IPS-18c (cell line): Measurements from ENCODE around the gene CPLX1.
A peak's percentile ranks its signal among the peaks of the same experiment; 100 is the strongest.
"Not testable (repeated sequence)": the region's sequence is repeated elsewhere in the genome, so short reads cannot be mapped to it uniquely, and the experiment has no call there.

ENCODE experiments used
- H3K4me3 ChIP-seq: 2 replicates; pipeline ENCODE4 v1.7.0; 2013; ENCODE audit warnings: low read depth, mild to moderate bottlenecking, low read length, moderate library complexity; ENCODE audit not compliant: insufficient read depth
- H3K9me3 ChIP-seq: one replicate; pipeline ENCODE4 v1.6.1; 2013; ENCODE audit warnings: mild to moderate bottlenecking, low read length, moderate library complexity; ENCODE audit not compliant: control insufficient read depth, insufficient read depth

CPLX1 gene

DNA sequence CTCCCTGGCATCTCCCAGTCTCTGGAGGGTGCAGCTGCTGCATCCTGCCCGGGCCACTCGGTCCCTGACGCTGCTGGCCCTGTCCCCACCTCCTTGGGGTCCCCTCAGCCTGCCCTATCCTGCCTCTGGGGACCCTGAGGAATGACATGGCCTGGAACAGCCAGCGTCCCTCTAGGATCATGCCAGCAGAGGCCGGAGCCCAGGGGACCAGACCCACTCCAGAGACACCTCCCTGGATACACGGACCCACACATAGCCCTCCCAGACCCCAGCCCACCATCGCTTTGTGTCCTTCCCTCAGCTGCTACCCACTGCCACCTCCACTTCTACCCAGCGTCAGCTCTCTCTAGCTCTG is 35.5 kb downstream of the CPLX1 start:
- Histone ChIP-seq H3K4me3 (no peak overlapping the region), H3K9me3 (peaks cover 1% of the 10 kb centered on the region)

DNA sequence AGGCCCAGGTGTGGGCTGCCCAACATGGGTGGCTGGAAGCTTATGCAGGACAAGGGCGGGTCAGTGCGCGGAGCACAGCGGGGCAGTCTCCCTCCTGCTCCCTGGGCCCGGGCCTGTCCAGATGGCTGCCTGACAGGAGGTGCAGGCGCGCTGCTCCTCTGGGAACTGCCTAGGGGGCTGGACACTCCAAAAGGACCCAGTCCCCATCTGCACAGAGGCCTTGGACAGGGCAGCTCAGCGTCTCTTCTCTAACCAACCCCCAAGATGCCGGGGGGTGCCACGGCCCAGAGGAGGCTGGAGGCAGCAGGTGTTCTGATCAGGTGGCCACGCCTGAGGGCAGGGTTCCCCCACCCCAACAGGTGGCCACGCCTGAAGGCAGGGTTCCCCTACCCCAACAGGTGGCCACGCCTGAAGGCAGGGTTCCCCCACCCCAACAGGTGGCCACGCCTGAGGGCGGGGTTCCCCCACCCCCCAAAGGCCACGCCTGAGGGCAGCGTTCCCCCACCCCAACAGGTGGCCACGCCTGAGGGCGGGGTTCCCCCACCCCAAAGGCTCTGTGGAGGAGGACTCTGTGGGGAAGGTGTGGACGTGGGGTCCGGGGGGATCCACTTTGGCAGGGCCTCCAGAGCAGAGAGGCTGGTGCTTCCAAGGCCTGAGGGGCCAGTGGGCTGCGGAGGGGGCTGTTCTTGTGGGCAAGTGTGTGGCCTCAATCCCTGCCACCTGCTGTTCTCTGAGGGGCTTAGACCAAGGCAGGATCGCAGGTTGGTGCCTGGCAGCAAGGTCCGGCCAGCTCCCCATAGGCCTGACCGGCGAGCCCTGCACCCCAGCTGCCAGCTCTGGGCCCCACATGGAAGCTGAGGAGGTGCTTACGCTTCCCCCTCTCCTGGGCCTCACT is 36.1 kb downstream of the CPLX1 start:
- H3K4me3 ChIP-seq: no peak overlapping the region
- no peaks in the 10 kb centered on the region for H3K9me3 ChIP-seq

DNA sequence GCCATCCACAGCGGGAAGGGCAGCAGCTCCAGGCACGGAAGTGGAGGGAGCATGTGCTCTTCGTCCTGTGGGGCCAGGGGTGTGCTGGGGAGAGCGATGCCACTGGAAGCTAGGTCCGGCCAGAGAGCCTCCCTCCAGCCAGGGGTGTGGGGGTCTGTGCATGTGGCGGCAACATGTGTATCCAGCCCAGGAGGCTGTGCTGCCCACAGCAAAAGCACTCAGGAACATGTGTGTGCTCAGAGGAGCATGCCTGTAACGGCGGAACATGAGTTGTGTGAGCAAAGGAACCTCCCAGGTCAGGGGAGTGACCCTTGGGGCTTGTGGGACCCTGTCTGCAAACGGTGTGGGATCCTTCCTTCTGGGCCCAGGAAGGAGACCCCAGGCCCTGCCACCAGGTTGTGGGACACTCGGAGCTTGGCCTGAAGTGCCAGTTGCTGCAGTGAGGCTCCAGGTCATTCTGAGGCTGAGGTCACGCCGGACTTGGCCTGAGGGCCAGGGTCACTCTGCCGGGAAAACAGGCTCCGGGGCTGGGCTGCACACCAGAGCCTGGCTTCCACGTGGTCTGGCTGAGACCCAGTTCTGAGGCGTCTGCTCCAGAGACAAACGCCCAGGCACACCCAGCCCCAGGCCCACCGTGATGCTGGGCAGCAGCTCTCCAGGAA is 37.2 kb downstream of the CPLX1 start:
- H3K4me3 ChIP-seq: no peak overlapping the region
- no peaks in the 10 kb centered on the region for H3K9me3 ChIP-seq

DNA sequence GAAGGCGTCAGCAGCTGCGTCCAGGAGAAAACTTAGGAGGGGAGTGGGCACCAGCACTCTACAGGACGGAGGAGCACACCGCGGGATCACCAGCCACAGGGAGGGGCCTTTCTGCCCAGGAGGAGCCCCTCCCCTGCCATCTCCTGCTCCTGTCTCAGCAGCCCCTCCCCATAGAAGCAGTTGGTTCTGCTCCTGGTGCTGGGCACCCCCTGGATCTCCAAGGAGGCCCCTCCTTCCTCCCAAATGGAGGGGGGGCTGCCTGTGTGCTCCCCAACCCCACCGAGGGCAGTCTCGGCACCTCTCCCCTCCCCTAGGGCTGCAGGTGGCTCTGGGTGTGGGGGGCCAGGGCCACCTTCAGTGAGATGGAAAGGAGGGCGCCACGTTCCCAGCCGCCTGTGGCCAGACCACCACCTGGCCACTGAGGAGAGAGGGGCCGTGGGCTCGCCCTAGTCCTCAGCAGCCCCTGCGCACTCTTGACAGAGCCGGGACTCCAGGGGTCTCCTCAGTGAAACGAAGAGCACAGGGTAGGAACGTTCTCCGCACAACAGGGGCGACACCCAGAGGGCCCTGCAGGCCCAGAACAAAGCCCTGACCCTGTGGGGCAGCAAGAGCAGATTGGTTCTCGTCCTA is 37.8 kb downstream of the CPLX1 start:
- Histone ChIP-seq H3K4me3 (no peak overlapping the region), H3K9me3 (no peaks in the 10 kb centered on the region)

DNA sequence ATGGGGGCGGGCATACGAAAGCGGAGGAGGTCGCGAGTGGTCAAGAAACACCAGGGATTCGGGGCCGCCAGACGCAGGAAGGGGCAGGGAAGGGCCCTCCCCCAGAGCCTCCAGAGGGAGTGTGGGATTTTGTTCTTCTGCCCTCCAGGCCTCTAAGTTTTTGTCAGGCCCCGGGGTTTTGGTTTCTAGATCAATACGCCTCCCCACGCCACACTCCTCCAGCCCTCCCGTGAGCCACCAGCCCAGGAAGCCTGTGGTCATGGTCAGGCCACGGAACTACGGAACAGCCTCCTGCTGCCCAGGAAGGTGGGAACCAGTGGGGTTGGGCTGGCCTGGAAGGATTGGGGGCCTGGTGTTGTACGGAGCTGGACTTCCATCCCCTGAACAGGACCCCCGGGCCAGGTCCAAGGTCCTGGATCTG is 38.4 kb downstream of the CPLX1 start:
- Histone ChIP-seq H3K9me3 (no peaks in the 10 kb centered on the region), H3K4me3 (no peak overlapping the region)

DNA sequence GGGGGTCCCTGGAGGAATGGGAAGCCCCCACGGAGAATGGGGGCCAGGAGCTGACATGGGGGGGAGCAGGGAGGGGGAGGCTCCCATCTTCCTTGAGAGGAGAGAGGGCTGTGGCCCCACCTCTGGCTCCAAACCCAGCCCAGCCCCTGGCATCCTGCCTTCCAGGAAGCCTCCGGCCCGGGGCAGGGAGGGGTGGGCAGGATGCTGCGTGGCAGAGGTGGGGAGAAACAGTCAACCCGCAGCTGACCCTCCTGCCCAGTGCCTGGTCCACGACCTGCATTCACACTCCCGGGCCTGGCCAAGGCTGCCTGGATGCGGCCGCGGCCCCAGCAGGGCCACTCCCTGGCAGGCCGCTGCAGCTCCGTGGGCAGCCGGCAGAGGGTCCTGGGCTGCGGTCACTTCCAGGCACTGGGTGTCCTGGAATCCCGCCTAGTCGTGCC is 39.0 kb downstream of the CPLX1 start:
- no peaks in the 10 kb centered on the region for H3K9me3 ChIP-seq
- H3K4me3 ChIP-seq: no peak overlapping the region

DNA sequence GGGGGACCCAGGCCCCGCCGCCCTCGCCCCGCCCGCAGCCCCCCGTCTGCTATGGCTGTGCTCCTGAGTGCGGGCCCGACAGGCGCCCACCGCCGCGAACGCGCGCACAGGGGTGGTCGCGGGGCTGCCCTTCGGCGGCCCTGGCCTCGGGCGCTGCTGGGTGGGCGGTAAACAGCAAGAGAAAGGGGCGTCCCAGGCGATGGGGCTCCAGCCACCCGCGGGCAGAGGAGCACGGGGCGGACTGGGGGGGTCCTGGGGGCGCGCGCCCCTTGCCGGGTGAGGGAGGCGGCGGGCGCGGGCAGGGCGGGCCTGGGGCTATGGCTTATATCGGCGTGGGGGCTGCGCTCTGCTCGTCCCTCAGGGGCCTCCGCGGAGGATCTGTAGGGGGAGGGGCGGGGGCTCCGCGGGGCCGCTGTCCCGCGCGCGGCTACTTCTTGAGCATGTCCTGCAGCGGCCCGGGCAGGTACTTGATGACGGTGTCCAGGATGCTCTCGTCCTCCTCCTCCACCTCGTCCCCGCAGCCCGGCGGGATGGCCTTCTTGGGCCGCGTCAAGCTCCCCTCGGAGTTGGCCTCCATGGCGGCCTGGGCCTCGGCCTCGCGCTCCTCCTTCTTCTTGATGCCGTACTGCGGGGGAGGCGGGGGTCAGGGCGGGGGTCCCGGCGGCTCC is 39.7 kb downstream of the CPLX1 start:
- H3K4me3 ChIP-seq: peak overlapping the region; percentile 34

DNA sequence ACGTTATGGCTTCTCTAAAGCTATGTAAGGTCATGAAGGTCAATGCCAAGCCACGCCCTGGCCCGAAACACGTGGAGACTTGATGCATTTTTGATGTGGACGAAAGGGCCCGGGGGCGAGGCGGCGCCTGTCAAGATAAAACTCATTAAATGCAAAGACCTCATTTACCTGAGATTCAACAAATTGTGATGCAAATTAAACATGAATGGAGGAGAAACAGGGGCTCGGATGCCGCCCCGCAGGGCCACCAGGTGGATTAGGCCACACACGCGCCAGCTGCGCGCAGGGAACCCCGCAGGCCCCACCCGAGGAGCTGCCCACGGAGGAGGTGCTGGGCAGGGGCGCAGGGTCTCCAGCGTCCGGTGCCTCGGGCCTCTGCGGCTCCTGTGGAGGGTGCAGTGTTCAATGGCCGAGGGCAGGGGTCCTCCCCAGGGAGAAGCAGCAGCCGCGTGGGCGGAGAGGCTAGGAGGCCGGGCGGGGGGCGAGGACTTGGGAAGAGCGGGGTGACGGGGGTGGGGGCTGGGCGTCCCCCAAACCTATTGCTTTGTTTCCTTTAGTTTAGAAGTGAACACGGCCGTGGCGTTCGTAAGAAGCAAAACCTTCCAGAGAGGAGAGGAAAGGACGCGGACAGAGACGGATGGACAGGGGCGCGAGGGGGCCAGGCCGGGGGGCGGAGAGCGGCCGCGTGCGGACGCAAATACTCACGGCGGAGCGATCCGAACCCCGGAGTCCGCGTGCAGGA is 40.4 kb downstream of the CPLX1 start:
- H3K9me3 ChIP-seq: no peaks in the 10 kb centered on the region
- H3K4me3 ChIP-seq: peak overlapping the region; percentile 34

More for the DNA sequence above, 39.7 kb downstream of the CPLX1 start:
- H3K9me3 ChIP-seq: no peaks in the 10 kb centered on the region

DNA sequence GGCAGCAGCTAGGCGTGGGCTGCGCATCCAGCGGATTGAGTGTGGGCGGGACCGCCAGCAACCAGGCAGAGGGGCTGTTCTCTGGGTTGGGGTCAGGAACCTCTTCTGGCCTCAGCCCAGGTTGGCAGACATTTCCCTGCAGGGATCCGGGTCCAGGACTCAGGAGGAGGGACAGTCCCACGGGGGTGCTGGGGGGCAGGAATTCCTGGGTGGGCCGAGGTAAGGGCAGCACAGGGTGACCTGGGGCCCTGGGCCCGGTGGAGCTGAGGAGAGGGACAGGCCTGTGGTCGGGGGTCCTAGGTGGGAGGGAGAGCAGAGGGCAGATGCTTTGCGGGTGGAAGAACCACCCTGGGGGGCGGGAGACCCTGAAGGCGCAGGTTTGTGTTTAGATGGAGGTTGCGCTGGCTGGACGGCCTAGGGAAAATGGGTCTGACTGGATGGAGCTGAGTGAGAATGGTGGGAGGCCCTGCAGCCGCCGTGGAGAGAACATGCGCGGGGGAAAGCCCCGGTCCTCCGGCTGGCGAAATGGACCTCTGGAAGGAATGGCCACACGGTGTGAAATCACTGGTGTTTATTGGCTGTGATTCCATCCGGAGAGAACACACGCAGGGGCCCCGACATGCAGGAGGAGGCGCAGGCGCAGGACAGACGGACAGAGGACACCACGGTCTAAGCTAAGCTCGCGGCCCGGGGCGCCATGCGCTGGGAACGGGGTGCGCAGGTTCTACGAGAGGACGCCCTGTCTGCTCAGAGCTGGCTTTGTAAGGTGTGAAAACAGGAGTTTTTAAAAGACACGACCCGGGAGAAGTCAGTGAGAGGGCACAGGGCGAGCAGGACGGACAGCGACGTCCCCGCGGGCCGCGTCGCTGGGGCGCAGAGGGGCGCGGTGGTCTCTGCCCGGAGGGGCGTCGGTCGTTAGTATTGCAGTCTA is 41.3 kb downstream of the CPLX1 start:
- peak overlapping the region; percentile 34 for H3K4me3 ChIP-seq

DNA sequence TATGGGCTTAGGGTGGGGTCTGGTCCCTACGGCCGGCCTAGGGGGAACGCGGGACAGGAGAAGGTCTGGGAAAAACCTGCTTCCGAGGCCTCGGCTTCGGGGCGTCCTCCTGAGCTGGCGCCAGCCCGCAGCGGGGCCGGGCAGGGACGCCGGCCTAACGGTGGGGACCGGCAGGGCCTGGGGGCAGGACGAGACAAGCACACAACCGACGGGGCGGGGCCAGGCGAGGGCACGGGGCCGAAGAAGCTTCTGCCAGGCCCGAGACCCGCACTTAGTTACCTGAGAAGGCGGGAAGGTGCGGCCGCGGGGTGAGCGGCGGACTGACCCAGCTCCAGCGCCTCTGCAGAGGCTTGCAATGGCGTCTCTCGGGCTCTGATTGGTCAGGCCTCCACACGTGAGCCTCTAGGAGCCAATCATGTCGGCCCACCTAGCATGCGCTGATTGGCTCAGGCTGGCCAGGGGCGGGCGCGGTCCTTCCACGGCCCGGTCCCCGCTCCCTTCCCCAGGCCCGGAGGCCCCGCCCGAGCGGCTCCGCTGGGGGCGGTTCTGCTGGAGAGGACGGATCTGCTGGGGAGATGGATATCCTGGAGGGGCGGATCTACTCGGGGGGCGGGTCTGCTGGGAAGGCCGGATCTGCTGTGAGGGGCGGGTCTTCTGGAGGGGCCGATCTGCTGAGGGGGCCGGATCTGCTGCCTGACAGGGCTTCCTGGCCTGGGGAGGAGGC is 44.3 kb downstream of the CPLX1 start:
- no peaks in the 10 kb centered on the region for H3K9me3 ChIP-seq
- H3K4me3 ChIP-seq: peak overlapping the region; percentile 88

More for the DNA sequence above, 41.3 kb downstream of the CPLX1 start:
- H3K9me3 ChIP-seq: no peaks in the 10 kb centered on the region

DNA sequence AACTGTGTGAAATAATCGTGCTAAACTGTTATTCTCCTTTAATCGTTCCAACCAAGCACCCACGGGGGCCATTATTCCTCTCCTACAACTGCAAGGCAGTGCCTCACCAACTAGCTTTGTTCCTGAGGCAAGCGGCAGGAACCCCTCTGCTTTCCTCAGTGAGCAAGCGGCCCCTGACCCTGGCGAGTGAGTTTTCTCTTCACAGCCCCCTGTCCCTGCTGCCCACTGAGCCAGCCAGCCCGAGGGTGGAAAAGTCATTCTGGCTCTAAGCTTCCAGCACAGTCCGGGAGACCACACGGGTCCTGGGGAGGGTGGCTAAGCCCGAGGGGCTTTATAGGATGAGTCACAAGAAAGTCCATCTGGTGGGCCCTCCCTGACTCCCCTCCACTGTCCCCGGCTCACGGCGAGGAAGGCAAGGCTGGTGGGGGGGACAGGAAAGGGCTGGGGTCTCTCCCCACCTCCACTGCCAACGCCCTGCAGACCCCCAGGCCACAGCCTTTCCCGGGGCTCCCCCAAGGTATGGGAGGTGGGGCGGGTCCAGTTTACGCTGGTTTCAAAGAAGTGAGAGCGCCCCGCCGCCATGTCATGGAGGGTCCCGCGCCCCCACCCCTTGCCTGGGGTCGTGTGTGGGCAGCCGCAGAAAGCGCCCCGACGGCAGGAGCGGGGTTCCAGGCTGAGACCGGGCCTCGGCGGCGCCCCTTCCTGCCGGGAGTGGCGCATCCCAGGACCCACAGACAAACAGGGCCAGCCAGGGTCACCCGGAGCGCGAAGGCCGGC is 45.0 kb downstream of the CPLX1 start:
- no peaks in the 10 kb centered on the region for H3K9me3 ChIP-seq
- peak overlapping the region; percentile 88 for H3K4me3 ChIP-seq

DNA sequence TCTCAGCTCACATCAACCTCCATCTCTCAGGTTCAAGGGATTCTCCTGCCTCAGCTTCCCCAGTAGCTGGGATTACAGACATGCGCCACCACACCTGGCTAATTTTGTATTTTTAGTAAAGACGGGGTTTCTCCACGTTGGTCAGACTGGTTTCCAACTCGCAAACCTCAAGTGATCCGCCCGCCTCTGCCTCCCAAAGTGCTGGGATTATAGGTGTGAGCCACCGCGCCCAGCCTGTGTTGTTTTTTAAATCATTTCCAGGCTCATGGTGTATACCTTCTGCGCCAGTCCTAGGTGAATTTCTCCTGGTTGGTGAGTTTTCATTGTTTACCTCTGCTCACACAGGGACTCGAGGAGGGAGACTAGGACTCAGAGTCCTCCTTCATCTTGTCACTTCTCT is 45.7 kb downstream of the CPLX1 start:
- not testable (repeated sequence) for H3K9me3 ChIP-seq
- H3K4me3 ChIP-seq: peak overlapping the region; percentile 88

DNA sequence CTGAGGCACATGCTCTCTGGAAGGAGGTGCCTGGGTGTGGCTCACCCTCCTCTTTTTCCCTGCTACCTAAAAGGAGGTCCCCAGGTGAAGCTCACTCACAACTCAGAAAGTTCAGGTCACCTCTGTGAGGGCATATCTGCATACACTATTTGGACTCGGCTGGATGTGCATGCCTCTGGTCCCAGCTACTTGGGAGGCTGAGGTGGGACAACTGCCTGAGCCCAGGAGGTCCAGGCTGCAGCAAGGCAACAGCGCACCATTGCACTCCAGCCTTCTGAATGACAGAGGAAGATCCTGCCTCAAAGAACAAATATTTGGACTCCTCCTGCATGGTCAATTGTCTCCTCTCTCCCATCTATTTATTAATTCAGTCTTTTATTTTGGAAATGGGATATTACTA is 46.4 kb downstream of the CPLX1 start:
- H3K9me3 ChIP-seq: no peaks in the 10 kb centered on the region
- H3K4me3 ChIP-seq: no peak overlapping the region

DNA sequence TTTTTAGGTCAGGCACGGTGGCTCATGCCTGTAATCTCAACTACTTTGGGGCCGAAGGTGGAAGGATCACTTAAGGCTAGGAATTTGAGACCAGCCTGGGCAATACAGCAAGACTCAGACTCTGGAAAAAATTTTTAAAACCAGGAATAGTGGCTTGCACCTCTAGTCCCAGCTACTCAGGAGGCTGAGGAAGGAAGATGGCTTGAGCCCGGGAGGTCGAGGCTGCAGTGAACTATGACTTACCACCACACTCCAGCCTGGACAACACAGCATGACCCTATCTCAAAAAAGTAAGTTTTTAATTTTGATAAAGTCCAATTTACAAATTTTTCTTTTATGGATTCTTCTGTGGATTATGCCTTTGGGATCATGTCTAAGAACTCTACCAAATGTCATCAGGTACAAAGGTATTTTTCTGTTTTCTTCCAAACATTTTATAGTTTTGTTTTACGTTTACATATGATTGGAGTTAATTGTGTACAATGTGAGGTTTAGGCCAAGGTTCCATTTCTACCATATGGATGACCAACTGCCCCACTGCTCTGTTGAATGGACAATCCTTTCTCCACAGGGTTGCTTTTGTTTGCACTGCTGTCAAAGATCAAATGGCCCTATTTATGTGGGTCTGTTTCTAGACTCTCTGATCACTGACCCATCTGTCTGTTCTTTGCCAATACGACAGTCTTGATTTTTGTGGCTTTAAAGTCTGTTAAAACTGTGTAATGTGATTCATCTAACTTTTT is 48.2 kb downstream of the CPLX1 start:
- H3K9me3 ChIP-seq: no peaks in the 10 kb centered on the region
- H3K4me3 ChIP-seq: no peak overlapping the region
